T-helper 17 cell (primary cell): ENCODE results near the gene FARP2. TPM values are rescaled to one million over a fixed set of nuclear protein-coding genes. Genes with fewer than 3 reads are reported as not detected.
A peak's percentile ranks its signal among the peaks of the same experiment; 100 is the strongest.

ENCODE experiments used
- ATAC-seq: fragments of 150-1000 bp; cut with Tn5 transposase; 2 replicates; pipeline ENCODE4 v1.10.0; 2021; ENCODE audit warnings: mild to moderate bottlenecking, moderate library complexity
- DNase-seq, 3 donors: peaks; one replicate each; pipeline versions ENCODE4 v3.0.0 to v3.0.0-alpha.2; 2020 to 2021
- H3K9me3 ChIP-seq: one replicate; pipeline ENCODE4 v1.7.0; 2013; ENCODE audit warnings: low read length, mild to moderate bottlenecking; ENCODE audit not compliant: control insufficient read depth, poor library complexity, severe bottlenecking
- H3K27ac Mint-ChIP-seq: one replicate; pipeline ENCODE4 v1.8.0; 2022; ENCODE audit warnings: mild to moderate bottlenecking, moderate library complexity, mixed read lengths
- H3K27me3 Mint-ChIP-seq: one replicate; pipeline ENCODE4 v1.8.0; 2022; ENCODE audit warnings: mixed read lengths
- H3K36me3 Mint-ChIP-seq: one replicate; pipeline ENCODE4 v1.8.0; 2022; ENCODE audit warnings: low read depth, mixed read lengths
- H3K4me1 Mint-ChIP-seq: one replicate; pipeline ENCODE4 v1.8.0; 2022; ENCODE audit warnings: mild to moderate bottlenecking, mixed read lengths
- H3K4me3 Mint-ChIP-seq: one replicate; pipeline ENCODE4 v1.8.0; 2022; ENCODE audit warnings: mild to moderate bottlenecking, moderate library complexity, mixed read lengths
- total RNA-seq, 4 donors: library from RNA in 2 of 4; stranded (reverse) in 2 of 4; gene quantifications; one replicate each; pipeline ENCODE4 v1.2.3 and lab custom pipeline; 2022 to 2026

Gene FARP2
- total RNA-seq, 2 donors from 2014 or later, result 18.0 to 28.1 TPM

- Mint-ChIP-seq H3K4me1 (peaks cover 3% of the 10 kb centered on the region), H3K27me3 (peaks cover 19% of the 10 kb centered on the region), H3K27ac (no peak overlapping the region), H3K4me3 (no peak overlapping the region), H3K36me3 (no peaks in the 10 kb centered on the region)
- H3K9me3 ChIP-seq, result no peaks in the 10 kb centered on the region
- ATAC-seq, result no peak
- DNase-seq, result no peak
Measured at GRCh38 chr2:241532168-241532567, 176.1 kb downstream of the FARP2 start.

GRCh38 chr2:241532733-241533601, 176.9 kb downstream of the FARP2 start:
- DNase-seq, result no peak
- Mint-ChIP-seq H3K4me3 (peak overlapping the region; percentile 36), H3K36me3 (no peaks in the 10 kb centered on the region), H3K27me3 (peaks cover 19% of the 10 kb centered on the region), H3K27ac (no peak overlapping the region), H3K4me1 (peaks cover 3% of the 10 kb centered on the region)
- no peaks in the 10 kb centered on the region for H3K9me3 ChIP-seq
- no peak for ATAC-seq

- peaks cover 25% of the 10 kb centered on the region for H3K27me3 Mint-ChIP-seq
- H3K4me1 Mint-ChIP-seq, result peaks cover 3% of the 10 kb centered on the region
- no peaks in the 10 kb centered on the region for H3K9me3 ChIP-seq
- no peaks in the 10 kb centered on the region for H3K36me3 Mint-ChIP-seq
- ATAC-seq (no peak), DNase-seq (no peak)
- no peak overlapping the region for H3K4me3 Mint-ChIP-seq
- H3K27ac Mint-ChIP-seq, result no peak overlapping the region
Measured at GRCh38 chr2:241534293-241534692, 178.2 kb downstream of the FARP2 start.

GRCh38 chr2:241534701-241535375, 178.8 kb downstream of the FARP2 start:
- no peak overlapping the region for H3K4me3 Mint-ChIP-seq
- no peaks in the 10 kb centered on the region for H3K9me3 ChIP-seq
- peaks cover 25% of the 10 kb centered on the region for H3K27me3 Mint-ChIP-seq
- no peak for DNase-seq
- H3K4me1 Mint-ChIP-seq, result peaks cover 3% of the 10 kb centered on the region
- no peak for ATAC-seq
- no peak overlapping the region for H3K27ac Mint-ChIP-seq
- H3K36me3 Mint-ChIP-seq, result no peaks in the 10 kb centered on the region

GRCh38 chr2:241535871-241536655, 180.0 kb downstream of the FARP2 start:
- ATAC-seq, result no peak
- H3K4me3 Mint-ChIP-seq, result no peak overlapping the region
- no peak for DNase-seq
- peaks cover 3% of the 10 kb centered on the region for H3K4me1 Mint-ChIP-seq
- no peaks in the 10 kb centered on the region for H3K36me3 Mint-ChIP-seq
- no peaks in the 10 kb centered on the region for H3K9me3 ChIP-seq
- peaks cover 32% of the 10 kb centered on the region for H3K27me3 Mint-ChIP-seq
- H3K27ac Mint-ChIP-seq, result no peak overlapping the region

GRCh38 chr2:241538838-241539615, 182.9 kb downstream of the FARP2 start:
- ATAC-seq, result no peak
- H3K9me3 ChIP-seq, result no peaks in the 10 kb centered on the region
- H3K36me3 Mint-ChIP-seq, result no peaks in the 10 kb centered on the region
- peaks cover 3% of the 10 kb centered on the region for H3K4me1 Mint-ChIP-seq
- H3K27me3 Mint-ChIP-seq, result peaks cover 43% of the 10 kb centered on the region
- H3K4me3 Mint-ChIP-seq, result no peak overlapping the region
- no peak overlapping the region for H3K27ac Mint-ChIP-seq
- no peak for DNase-seq

GRCh38 chr2:241539616-241540374, 183.7 kb downstream of the FARP2 start:
- H3K27ac Mint-ChIP-seq, result no peak overlapping the region

GRCh38 chr2:241540401-241540770, 184.3 kb downstream of the FARP2 start:
- DNase-seq, result no peak
- peaks cover 37% of the 10 kb centered on the region for H3K27me3 Mint-ChIP-seq
- no peaks in the 10 kb centered on the region for H3K4me1 Mint-ChIP-seq
- H3K9me3 ChIP-seq, result no peaks in the 10 kb centered on the region
- H3K27ac Mint-ChIP-seq, result no peak overlapping the region
- no peaks in the 10 kb centered on the region for H3K36me3 Mint-ChIP-seq
- H3K4me3 Mint-ChIP-seq, result peak overlapping the region; percentile 72
- no peak for ATAC-seq

More at GRCh38 chr2:241539616-241540374, 183.7 kb downstream of the FARP2 start:
- ATAC-seq (no peak), DNase-seq (no peak)
- Mint-ChIP-seq H3K27me3 (peaks cover 37% of the 10 kb centered on the region), H3K4me1 (no peaks in the 10 kb centered on the region), H3K36me3 (no peaks in the 10 kb centered on the region), H3K4me3 (no peak overlapping the region)
- H3K9me3 ChIP-seq, result no peaks in the 10 kb centered on the region

GRCh38 chr2:241540771-241541561, 184.9 kb downstream of the FARP2 start:
- peak; percentile 49 to 57 (median 54) for DNase-seq
- Mint-ChIP-seq H3K4me1 (no peaks in the 10 kb centered on the region), H3K27ac (no peak overlapping the region), H3K36me3 (no peaks in the 10 kb centered on the region), H3K27me3 (peaks cover 34% of the 10 kb centered on the region), H3K4me3 (peak overlapping the region; percentile 72)
- no peaks in the 10 kb centered on the region for H3K9me3 ChIP-seq
- ATAC-seq, result peak; percentile 83

- DNase-seq, result no peak
- H3K9me3 ChIP-seq, result no peaks in the 10 kb centered on the region
- H3K4me3 Mint-ChIP-seq, result no peak overlapping the region
- H3K27ac Mint-ChIP-seq, result no peak overlapping the region
- no peaks in the 10 kb centered on the region for H3K4me1 Mint-ChIP-seq
- no peak for ATAC-seq
- H3K36me3 Mint-ChIP-seq, result no peaks in the 10 kb centered on the region
- peaks cover 27% of the 10 kb centered on the region for H3K27me3 Mint-ChIP-seq
Measured at GRCh38 chr2:241541564-241542277, 185.6 kb downstream of the FARP2 start.

GRCh38 chr2:241542278-241542605, 186.2 kb downstream of the FARP2 start:
- no peak for ATAC-seq
- H3K4me1 Mint-ChIP-seq, result no peaks in the 10 kb centered on the region
- H3K36me3 Mint-ChIP-seq, result peaks cover 3% of the 10 kb centered on the region
- peaks cover 26% of the 10 kb centered on the region for H3K27me3 Mint-ChIP-seq
- no peak for DNase-seq
- no peaks in the 10 kb centered on the region for H3K9me3 ChIP-seq
- H3K4me3 Mint-ChIP-seq, result no peak overlapping the region
- H3K27ac Mint-ChIP-seq, result no peak overlapping the region
